ENCODE data around the gene PPP1R26.

GRCh38 chr9:135437259-135437658, 42.3 kb upstream of the PPP1R26 start:
- TF ChIP-seq CTCF (IDR thresholded peaks at IDR 0.05; ENCODE audit: low read length) (no peak), EZH2 (IDR thresholded peaks at IDR 0.05; ENCODE audit: borderline replicate concordance, low read length) (no peak)
